Thyroid gland (tissue), 4 donors: ENCODE data around the gene MYO18A. TPM values are rescaled to one million over a fixed set of nuclear protein-coding genes. Genes with fewer than 3 reads are reported as not detected.

Source experiments
- DNase-seq, 2 donors: peaks; one replicate each; pipeline ENCODE4 v3.0.0-alpha.2; 2019
- H3K27ac ChIP-seq, 3 donors: fragments of 200-600 bp; sonication (generic); 1 replicate in 2 of 3; 2 replicates in 1 of 3; pipeline ENCODE4 v1.5.1; 2016 to 2019; ENCODE audit warnings: mild to moderate bottlenecking in 1 of 3, moderate library complexity in 1 of 3
- H3K27me3 ChIP-seq: fragments of 200-600 bp; sonication (generic); one replicate; pipeline ENCODE4 v1.5.1; 2019
- H3K36me3 ChIP-seq, 2 donors: fragments of 200-600 bp; sonication (generic); one replicate each; pipeline ENCODE4 v1.5.1; 2016 to 2019
- H3K4me1 ChIP-seq, 2 donors: fragments of 200-600 bp; sonication (generic); one replicate each; pipeline ENCODE4 v1.5.1; 2017 to 2019
- H3K4me3 ChIP-seq, 3 donors: fragments of 200-600 bp; sonication (generic); replicated peaks in 1 of 3; 1 replicate in 2 of 3; 2 replicates in 1 of 3; pipeline ENCODE4 v1.5.1; 2016; ENCODE audit warnings: mild to moderate bottlenecking in 1 of 3
- H3K9me3 ChIP-seq: fragments of 200-600 bp; sonication (generic); one replicate; pipeline ENCODE4 v1.5.1; 2017
- POLR2A ChIP-seq, 2 donors: fragments of 450-650 bp; IDR thresholded peaks; one replicate each; pipeline ENCODE4 v1.6.1; 2017; ENCODE audit warnings: antibody characterized with exemption in 2 of 2, mild to moderate bottlenecking in 2 of 2, moderate library complexity in 1 of 2
- WGBS, 2 donors: methylation state at CpG; one replicate each; pipeline ENCODE4 v1.1.5; 2017; 5-methylcytosine and 5-hydroxymethylcytosine counted together
- intact Hi-C: fragments of 100-400 bp; cut with DNase I; formaldehyde crosslinking; loops from one replicate; pipeline ENCODE4 v1.15.1; 2023
- total RNA-seq, 4 donors: library from RNA; depleted of rRNA; stranded (reverse); fragments of >200 nt; gene quantifications; one replicate each; pipeline ENCODE4 v1.2.3, GENCODE V29; 2016
- TF ChIP-seq, protein P1 (sequence below), 6 experiments: fragments of 200-600 bp in 3 of 6; fragments of 450-650 bp in 3 of 6; sonication (generic) in 3 of 6; IDR thresholded peaks; one replicate each; pipeline ENCODE4 v1.5.1; 2016 to 2019; ENCODE audit warnings: antibody characterized with exemption in 6 of 6, mild to moderate bottlenecking in 2 of 6, inconsistent platforms in 1 of 6, moderate library complexity in 1 of 6

The MYO18A gene
- total RNA-seq, 4 donors from 2014 or later = 32.1 to 49.8 (median 40.6) TPM

DNA sequence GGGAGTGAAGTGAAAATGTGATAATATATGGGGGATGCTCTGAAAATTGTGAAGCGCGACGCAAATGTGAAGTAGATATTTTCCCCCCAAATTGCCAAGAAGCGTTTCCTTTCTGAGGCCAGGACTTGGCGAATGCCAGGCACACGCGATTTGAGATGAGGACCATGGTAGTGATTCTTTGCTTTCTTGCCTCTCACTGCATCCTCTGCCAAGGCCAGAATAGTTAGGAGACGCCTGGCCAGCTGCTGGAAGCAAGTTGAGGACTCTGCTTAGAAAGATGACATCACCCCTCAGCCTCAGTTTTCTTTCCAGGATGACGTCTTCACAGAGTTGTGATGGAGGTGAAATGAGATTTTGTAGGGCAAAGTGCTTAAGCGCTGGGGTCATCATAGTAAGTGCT is 111.4 kb downstream of the MYO18A start:
- H3K27ac ChIP-seq = no peak overlapping the region
- no peaks in the 10 kb centered on the region for H3K4me1 ChIP-seq
- TF ChIP-seq POLR2A (IDR thresholded peaks at IDR 0.05) = no peak
- TF ChIP-seq, protein P1, sequence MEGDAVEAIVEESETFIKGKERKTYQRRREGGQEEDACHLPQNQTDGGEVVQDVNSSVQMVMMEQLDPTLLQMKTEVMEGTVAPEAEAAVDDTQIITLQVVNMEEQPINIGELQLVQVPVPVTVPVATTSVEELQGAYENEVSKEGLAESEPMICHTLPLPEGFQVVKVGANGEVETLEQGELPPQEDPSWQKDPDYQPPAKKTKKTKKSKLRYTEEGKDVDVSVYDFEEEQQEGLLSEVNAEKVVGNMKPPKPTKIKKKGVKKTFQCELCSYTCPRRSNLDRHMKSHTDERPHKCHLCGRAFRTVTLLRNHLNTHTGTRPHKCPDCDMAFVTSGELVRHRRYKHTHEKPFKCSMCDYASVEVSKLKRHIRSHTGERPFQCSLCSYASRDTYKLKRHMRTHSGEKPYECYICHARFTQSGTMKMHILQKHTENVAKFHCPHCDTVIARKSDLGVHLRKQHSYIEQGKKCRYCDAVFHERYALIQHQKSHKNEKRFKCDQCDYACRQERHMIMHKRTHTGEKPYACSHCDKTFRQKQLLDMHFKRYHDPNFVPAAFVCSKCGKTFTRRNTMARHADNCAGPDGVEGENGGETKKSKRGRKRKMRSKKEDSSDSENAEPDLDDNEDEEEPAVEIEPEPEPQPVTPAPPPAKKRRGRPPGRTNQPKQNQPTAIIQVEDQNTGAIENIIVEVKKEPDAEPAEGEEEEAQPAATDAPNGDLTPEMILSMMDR (IDR thresholded peaks at IDR 0.05) = no peak
- WGBS, 2 donors = 81 to 83% methylated on average over 10 of the region's 10 CpGs
- no peak overlapping the region for H3K4me3 ChIP-seq
- no peaks in the 10 kb centered on the region for H3K27me3 ChIP-seq
- H3K9me3 ChIP-seq = no peaks in the 10 kb centered on the region
- intact Hi-C loops = no loop called here
- DNase-seq = no peak
- no peaks in the 10 kb centered on the region for H3K36me3 ChIP-seq

DNA sequence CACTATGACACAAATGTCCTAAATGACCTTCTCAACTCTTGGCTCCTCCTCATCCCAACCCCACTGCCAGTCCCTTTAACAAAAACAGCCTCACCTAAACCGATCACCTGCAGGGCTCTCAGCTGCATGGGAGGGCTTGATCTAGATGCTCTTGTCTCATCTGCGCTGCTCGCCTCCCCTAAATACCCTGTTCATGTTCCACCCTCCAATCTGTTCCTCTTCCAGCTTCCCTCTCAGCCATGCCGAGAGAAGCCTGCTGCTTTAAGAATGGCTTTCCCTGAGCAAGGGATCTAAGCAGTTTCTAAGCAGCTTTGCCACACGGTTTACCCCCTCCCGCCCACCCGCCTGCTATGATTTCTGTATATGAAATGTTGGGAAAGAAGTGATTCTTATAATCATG is 113.6 kb downstream of the MYO18A start:
- DNase-seq = no peak
- intact Hi-C loops = no loop called here
- H3K27me3 ChIP-seq = no peaks in the 10 kb centered on the region
- TF ChIP-seq POLR2A (IDR thresholded peaks at IDR 0.05) = no peak
- TF ChIP-seq, protein P1 (IDR thresholded peaks at IDR 0.05) = no peak
- 79 to 81% methylated on average over 7 of the region's 7 CpGs for WGBS, 2 donors
- no peaks in the 10 kb centered on the region for H3K36me3 ChIP-seq
- H3K4me1 ChIP-seq = no peaks in the 10 kb centered on the region
- no peak overlapping the region for H3K4me3 ChIP-seq
- no peak overlapping the region for H3K27ac ChIP-seq
- no peaks in the 10 kb centered on the region for H3K9me3 ChIP-seq

DNA sequence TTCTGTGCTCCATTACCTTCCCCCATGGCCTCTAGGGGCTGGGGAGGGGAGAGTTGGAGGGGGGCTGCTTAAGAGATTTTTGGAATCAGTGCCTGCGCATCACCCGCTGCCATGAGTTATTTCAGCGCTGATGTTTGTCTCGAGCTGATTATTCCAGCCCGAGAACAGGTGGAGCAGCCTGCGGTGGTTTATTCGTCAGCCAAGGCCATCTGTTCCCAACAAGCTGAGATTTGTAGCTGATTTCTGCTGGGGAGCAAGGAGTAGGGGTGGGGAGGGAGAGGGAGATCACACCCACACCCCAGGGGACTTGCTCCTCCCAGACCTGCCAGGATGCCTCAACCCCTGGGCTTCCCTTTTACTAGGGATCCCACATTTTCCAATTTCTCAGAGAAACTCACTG is 114.2 kb downstream of the MYO18A start:
- no peaks in the 10 kb centered on the region for H3K36me3 ChIP-seq
- WGBS, 2 donors = 81 to 86% methylated on average over 7 of the region's 7 CpGs
- no peak for TF ChIP-seq POLR2A (IDR thresholded peaks at IDR 0.05)
- TF ChIP-seq, protein P1 (IDR thresholded peaks at IDR 0.05) = no peak

DNA sequence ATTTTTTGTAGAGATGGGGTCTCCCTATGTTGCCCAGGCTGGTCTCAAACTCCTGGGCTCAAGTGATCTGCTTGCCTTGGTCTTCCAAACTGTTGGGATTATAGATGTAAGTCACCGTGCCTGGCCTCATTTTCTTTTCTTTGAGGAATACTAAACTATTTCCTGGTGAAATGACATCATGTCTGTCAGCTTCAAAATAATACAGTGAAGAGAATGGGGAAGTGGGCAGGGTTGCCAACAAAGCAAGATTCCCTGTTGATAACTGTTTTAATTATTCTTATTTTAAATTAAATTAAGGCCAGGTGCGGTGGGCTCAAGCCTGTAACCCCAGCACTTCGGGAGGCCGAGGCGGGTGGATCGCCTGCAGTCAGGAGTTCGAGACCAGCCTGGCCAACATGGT is 116.2 kb downstream of the MYO18A start:
- 89% methylated on average over 7 of the region's 7 CpGs for WGBS, 2 donors
- DNase-seq = no peak

More for the DNA sequence above, 114.2 kb downstream of the MYO18A start:
- no peaks in the 10 kb centered on the region for H3K4me1 ChIP-seq
- H3K4me3 ChIP-seq = no peak overlapping the region
- no peaks in the 10 kb centered on the region for H3K27me3 ChIP-seq
- H3K9me3 ChIP-seq = no peaks in the 10 kb centered on the region
- DNase-seq = no peak
- H3K27ac ChIP-seq = no peak overlapping the region
- intact Hi-C loops = no loop called here

DNA sequence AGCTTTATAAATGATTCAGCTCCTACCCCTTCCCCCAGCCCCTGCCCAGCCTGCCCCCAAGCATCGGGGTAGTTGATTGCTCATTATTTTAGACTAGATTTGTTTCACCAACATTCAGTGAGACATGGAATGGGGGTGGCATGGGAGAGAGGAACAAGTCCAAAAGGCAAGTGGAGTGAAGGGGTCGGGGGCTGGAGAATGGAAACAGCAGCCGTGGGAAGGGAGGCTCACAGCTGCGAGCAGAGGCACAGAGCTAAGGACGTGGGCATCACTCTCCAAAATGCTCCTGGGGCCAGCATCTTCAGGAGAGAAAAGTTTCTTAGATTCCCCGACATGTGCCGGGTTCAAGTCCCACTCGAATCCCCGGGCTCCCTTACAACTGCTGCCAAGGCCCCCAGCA is 118.0 kb downstream of the MYO18A start:
- Histone ChIP-seq H3K4me1 (no peaks in the 10 kb centered on the region), H3K27me3 (no peaks in the 10 kb centered on the region), H3K36me3 (no peaks in the 10 kb centered on the region), H3K9me3 (no peaks in the 10 kb centered on the region), H3K27ac (no peak overlapping the region), H3K4me3 (no peak overlapping the region)
- 86 to 93% methylated on average over 9 of the region's 9 CpGs for WGBS, 2 donors
- TF ChIP-seq, protein P1 (IDR thresholded peaks at IDR 0.05) = no peak
- no peak for TF ChIP-seq POLR2A (IDR thresholded peaks at IDR 0.05)
- DNase-seq = no peak
- intact Hi-C loops = no loop called here

More for the DNA sequence above, 116.2 kb downstream of the MYO18A start:
- H3K27me3 ChIP-seq = no peaks in the 10 kb centered on the region
- H3K36me3 ChIP-seq = no peaks in the 10 kb centered on the region
- H3K27ac ChIP-seq = no peak overlapping the region
- no peak overlapping the region for H3K4me3 ChIP-seq
- no peak for TF ChIP-seq POLR2A (IDR thresholded peaks at IDR 0.05)
- TF ChIP-seq, protein P1 (IDR thresholded peaks at IDR 0.05) = no peak
- H3K9me3 ChIP-seq = no peaks in the 10 kb centered on the region
- no peaks in the 10 kb centered on the region for H3K4me1 ChIP-seq
- intact Hi-C loops = no loop called here
